ENCODE measurements around the gene DNASE1L1. TPM values are rescaled to one million over a fixed set of nuclear protein-coding genes. Genes with fewer than 3 reads are reported as not detected.

DNASE1L1 gene, protein sequence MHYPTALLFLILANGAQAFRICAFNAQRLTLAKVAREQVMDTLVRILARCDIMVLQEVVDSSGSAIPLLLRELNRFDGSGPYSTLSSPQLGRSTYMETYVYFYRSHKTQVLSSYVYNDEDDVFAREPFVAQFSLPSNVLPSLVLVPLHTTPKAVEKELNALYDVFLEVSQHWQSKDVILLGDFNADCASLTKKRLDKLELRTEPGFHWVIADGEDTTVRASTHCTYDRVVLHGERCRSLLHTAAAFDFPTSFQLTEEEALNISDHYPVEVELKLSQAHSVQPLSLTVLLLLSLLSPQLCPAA
- 19.0 and 28.1 TPM in 2 replicates for total RNA-seq

DNA sequence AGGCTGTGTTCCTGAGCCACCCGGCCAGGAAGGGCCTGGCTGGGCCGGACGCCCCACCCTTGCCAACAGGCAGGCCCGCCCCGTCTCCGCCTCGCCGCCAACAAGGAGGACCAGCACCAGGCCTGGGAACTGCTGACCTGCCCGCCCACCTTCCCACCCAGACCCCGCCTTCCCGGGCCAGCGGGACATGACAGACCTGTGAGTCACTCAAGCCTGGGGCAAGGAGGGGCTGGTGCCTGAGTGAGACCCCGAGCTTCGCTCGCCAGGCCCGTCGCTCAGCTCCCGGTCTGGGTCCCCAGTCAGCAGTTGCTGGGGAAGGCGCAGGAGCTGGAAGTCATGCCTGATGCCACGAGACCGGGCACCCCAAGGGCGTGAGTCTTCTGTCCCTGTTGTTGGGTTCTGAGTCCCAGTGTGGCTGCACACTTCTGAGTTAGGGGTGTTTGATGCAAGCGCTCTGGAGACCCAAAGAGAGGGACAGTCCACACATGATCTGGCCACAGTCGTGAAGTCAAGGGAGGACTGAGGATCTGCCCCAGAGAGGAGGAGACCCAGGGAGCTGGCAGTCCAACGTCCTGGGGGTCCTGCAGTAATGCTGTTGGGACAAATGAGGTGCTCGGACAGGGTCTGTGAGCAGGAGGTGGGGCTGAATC, at the start of gene DNASE1L1:
Gene DNASE1L1, minus strand, starts transcription at position 33 of the 650 bp plus-strand sequence. CDS start 3,686 bp downstream, outside the sequence.

DNA sequence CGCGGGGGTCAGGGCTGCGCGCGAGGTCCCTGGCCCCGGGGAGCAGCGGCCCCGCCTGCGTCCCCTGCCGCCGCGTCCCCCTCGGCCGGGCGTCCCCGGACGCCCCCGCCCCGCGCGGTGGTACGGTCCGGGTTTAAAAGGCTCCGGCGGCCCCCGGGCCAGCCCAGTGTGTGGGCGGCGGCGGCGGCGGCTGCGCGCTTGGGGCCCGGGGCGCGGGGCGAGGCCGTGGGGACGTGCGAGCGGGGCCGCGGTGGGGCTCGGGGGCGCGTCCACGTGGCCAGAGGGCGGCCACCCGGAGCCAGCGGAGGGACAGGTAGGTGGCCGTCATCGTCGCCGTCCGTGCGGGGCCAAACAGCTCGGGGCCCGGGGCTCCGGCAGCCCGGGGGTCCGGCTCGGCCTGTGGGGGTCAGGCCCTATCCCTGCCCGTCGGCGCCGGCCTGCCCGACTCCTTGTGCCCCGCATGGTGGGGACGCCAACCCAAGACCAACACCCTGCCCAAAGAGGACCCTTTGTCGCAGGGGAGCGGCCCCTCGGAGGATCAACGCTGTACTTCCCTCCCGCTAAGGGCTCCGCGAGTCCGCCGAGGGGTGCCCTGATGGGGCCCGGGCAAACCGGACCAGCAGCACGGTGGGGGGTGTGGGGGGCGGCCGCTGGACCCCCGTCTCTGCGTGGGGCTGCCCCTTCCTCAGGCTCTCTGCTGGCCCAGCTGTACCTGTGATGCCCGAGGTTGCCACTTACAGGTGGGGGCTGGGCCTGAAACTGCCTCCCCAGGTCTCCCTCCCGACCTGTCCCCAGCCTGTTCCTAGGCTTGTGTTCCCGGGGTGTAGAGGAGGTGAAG, 49.3 kb upstream of the DNASE1L1 start, which contains the start of gene PLXNA3:
Gene PLXNA3, plus strand, starts transcription at position 166 of the 838 bp plus-strand sequence. CDS start 1,903 bp downstream, outside the sequence.

DNA sequence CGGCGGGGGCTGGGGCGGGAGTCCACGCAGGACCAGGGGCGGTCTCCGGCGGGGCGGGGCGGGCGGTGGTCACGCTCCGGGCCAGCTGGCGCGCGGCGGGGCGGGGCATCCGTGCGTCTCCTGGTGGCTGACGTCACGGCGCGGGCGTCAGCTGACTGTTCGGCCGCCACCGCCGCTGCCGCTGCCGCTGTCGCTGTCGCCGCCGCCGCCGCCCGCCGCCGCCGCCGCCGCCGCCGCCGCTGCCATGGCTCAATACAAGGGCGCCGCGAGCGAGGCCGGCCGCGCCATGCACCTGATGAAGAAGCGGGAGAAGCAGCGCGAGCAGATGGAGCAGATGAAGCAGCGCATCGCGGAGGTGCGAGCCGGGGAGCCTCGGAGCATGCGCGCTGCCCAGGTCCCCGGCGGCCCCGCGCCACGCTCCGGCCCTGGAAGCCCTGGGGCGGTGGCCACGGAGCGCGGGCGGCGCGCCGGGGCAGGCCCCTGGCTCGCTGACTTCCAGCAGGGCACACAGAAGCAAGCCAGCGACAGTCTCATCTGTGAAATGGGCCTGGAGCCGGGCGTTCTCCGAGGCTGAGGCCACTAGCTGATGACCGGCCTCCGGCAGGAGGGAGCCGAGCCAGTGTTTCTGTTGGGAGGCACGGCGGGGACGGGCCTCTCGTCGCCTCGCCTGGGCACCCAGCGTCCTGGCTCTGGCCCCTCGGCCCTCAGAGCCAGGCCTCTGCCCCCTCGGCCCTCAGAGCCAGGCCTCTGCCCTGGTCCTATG, 35.1 kb upstream of the DNASE1L1 start, which contains the start of gene FAM50A:
Gene FAM50A, plus strand, starts transcription at position 150 of the 763 bp plus-strand sequence. Its CDS starts 95 bp downstream, at position 245.

DNA sequence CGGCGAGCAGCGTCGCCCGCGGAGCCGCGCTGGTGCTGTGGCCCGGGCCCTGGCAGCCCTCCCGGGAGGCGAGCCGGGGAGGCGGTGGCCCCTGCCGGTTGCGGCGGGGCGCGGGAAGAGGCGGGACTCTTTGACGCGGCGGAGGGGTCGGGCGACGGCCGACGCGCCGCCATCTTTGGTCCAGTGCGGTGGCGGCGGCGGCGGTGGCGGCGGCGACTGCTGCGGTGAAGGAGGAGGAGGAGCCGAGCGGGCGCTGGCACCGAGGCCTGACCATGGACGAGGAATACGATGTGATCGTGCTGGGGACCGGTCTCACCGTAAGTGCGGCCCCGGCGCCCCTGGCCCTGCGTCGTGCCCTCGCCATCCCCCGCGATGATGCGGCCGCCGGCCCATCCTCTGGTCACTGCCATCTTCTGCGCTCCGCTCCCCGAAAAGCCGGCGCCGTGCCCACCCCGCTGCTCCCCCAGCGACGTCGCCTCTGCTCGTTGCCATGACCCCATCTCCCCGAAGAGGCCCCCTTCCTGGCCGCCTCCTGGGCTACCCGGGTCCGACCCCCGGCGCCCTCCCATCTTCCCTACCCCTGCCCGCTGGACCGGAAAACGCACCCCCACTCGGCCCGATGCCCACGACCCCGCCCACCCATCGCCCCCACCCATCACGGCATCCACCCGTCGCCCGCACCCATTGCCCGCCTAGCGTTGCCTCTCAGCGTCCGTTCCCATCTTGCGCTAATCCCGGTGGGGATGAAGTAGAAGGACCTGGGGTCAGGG, 28.1 kb upstream of the DNASE1L1 start, which contains the start of gene GDI1:
Gene GDI1, plus strand, starts transcription at position 172 of the 770 bp plus-strand sequence. Its CDS starts 101 bp downstream, at position 273.

DNA sequence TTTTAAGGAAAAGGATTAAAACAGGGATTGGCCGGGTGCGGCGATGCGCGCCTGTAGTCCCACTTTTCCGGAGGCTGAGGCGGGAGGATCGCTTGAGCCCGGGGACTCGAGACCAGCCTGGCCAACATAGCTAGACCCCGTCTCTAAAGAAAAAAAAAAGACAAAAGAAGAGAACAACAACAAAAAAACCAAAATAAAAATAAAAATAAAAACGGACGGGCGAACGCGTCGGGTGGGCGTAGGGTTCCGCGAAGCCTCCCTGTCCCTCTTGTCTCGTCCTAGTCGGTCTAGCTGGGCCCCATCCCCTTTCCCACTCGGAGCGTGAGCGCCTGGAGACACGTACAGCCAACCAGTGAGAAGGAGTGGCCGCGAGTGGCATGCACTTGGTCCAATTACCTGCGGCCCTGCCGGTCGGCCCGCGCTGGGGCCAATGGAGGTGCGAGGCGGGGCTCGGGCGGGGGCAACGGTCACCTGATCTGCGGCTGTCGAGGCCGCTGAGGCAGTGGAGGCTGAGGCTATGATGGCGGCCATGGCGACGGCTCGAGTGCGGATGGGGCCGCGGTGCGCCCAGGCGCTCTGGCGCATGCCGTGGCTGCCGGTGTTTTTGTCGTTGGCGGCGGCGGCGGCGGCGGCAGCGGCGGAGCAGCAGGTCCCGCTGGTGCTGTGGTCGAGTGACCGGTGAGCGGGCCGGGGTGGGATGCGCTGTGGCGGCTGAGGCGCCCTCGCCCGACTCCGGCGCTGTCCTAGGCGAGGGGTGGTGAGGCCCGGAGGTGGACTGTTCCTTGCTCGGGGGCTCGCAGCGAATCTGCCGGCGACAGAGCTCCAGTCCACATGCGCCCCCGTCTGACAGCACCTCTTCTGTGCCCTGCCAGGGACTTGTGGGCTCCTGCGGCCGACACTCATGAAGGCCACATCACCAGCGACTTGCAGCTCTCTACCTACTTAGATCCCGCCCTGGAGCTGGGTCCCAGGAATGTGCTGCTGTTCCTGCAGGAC, 19.4 kb upstream of the DNASE1L1 start, which contains the start of gene ATP6AP1:
Gene ATP6AP1, plus strand, starts transcription at position 502 of the 996 bp plus-strand sequence. Its CDS starts 16 bp downstream, at position 518.

DNA sequence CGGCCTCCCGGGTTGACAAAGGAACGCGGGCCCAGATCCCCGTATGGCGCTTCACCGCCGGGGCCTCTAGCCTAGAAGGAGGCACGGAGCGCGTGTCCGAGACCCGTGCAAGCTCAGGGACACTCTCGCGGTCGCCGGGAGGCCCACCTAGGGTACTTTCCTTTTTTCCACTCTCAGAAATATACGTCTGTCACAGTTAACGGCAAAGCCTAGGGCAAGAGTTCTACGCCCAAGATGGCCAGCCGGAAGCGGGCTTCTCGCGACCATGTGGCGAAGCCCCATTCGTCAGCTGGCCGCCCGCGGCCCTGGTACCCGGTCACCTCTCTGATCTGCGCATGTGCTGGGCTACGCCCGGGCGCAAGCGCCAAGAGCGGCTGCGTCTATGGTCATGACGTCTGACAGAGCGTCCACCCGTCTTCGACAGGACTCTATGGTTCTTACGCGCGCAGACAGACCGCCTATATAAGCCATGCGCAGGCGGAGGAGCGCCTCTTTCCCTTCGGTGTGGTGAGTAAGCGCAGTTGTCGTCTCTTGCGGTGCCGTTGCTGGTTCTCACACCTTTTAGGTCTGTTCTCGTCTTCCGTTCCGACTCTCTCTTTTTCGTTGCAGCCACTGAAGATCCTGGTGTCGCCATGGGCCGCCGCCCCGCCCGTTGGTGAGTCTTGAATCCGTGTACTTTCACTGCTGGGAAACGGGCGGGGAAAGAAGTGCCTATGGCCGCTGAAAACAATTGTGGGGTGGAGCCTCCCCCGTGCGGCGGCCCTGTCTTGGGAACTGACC, 11.0 kb downstream of the DNASE1L1 start, which contains the start of gene RPL10:
Gene RPL10, plus strand, starts transcription at position 490 of the 780 bp plus-strand sequence. Its CDS starts 143 bp downstream, at position 633.

DNA sequence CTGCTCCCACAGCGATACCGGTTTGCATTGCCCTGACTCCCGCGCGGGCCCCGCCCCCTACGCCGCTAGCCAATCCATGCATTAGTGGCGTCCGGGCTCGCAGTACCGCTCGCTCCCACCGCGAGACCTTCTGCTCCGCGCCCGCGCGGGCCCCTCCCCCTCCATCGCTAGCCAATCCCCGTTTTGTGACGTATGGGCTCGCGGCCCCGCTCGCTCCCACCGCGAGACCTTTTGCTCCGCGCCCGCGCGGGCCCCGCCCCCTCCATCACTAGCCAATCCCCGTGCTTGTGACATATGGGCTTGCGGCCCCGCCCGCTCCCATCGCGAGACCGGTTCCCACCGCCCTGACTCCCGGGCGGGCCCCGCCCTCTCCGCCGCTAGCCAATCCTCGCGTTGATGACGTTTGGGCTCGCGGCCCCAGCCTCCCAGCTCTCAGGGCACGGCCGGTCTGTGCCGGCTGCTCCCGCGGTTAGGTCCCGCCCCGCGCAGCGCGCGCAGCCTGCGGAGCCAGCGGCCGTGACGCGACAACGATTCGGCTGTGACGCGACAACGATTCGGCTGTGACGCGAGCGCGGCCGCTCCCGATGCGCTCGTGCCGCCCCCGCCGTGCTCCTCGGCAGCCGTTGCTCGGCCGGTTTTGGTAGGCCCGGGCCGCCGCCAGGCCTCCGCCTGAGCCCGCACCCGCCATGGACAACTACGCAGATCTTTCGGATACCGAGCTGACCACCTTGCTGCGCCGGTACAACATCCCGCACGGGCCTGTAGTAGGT, 30.1 kb downstream of the DNASE1L1 start, which contains the start of gene EMD:
Gene EMD, plus strand, starts transcription at position 497 of the 770 bp plus-strand sequence. Its CDS starts 190 bp downstream, at position 687.

DNA sequence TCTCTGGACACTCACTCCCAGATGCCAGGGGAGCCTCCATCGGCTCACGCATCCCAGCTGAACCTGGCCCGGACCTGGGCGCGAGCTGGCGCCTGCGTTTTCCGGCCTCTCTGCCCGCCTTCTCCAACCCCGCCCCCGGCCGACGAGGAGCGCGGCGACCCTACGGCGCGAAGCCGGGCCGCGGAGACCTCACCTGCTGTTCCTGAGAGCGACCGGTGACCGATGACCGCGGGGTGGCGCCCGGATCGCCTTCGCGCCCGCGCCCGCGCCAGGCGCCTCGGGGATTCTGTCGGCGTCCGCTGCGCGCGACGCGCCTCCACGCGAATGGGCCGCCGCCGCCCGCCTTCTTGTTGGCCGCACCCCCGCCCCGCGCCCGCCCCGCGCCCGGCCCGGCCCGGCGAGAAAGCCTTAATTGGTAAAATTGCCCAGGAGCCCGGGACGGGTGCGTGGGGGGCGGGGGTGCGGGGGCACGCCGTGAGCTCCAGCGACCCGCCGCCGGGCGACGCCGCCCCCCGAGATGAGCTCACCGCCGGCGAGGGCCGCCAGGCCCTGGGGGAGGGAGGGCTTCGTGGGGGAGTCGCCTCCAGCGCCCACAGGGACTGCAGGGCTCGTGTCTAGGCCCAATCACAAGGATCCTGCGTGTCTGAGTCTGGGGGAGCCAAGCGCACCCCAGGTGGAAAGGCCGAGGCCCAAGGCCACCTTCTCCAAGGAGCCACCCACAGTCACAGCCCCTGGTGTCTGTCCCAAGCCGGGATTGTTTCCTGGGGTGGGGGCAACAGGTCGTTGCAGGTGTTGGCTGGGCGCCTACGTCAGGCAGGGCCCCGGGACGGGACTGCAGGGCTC, 34.5 kb downstream of the DNASE1L1 start, which contains the start of gene FLNA:
Gene FLNA, minus strand, starts transcription at position 322 of the 843 bp plus-strand sequence. CDS start 3,389 bp downstream, outside the sequence.

Other genes with a start within 250 kb of the DNASE1L1 start
- not detected in 2 replicates for gene OPN1MW, start 226.7 kb downstream of the DNASE1L1 start, total RNA-seq
- gene OPN1MW2, start 189.5 kb downstream of the DNASE1L1 start, total RNA-seq = not detected in 2 replicates
- gene OPN1MW3, start 151.7 kb downstream of the DNASE1L1 start, total RNA-seq = not detected in 2 replicates
- gene TEX28, start 114.1 kb downstream of the DNASE1L1 start, total RNA-seq = not detected in 2 replicates
- gene TKTL1, start 113.5 kb downstream of the DNASE1L1 start, total RNA-seq = not detected in 2 replicates
- gene FLNA, start 34.6 kb downstream of the DNASE1L1 start, total RNA-seq = 1,383 and 1,552 TPM in 2 replicates
- gene EMD, start 30.0 kb downstream of the DNASE1L1 start, total RNA-seq = 62.3 and 71.4 TPM in 2 replicates
- 7,010 and 8,148 TPM in 2 replicates for gene RPL10, start 10.9 kb downstream of the DNASE1L1 start, total RNA-seq
- gene TAFAZZIN, start 2.3 kb upstream of the DNASE1L1 start, total RNA-seq = 33.0 and 41.3 TPM in 2 replicates
- 23.0 and 31.1 TPM in 2 replicates for gene ATP6AP1, start 19.4 kb upstream of the DNASE1L1 start, total RNA-seq
- gene GDI1, start 27.9 kb upstream of the DNASE1L1 start, total RNA-seq = 63.6 and 107 TPM in 2 replicates
- gene FAM50A, start 34.9 kb upstream of the DNASE1L1 start, total RNA-seq = 17.0 and 24.1 TPM in 2 replicates
- 2.2 and 10.8 TPM in 2 replicates for gene PLXNA3, start 49.0 kb upstream of the DNASE1L1 start, total RNA-seq
- 42.2 and 56.3 TPM in 2 replicates for gene LAGE3, start 70.0 kb upstream of the DNASE1L1 start, total RNA-seq
- 59.2 and 60.0 TPM in 2 replicates for gene UBL4A, start 77.4 kb upstream of the DNASE1L1 start, total RNA-seq
- gene SLC10A3, start 81.4 kb upstream of the DNASE1L1 start, total RNA-seq = 38.3 and 39.0 TPM in 2 replicates
- gene FAM3A, start 107.0 kb upstream of the DNASE1L1 start, total RNA-seq = 34.8 and 50.1 TPM in 2 replicates
- 61.3 and 77.4 TPM in 2 replicates for gene G6PD, start 137.6 kb upstream of the DNASE1L1 start, total RNA-seq
- 12.3 and 14.1 TPM in 2 replicates for gene IKBKG, start 138.4 kb upstream of the DNASE1L1 start, total RNA-seq
- not detected in 2 replicates for gene CTAG1A, start 175.9 kb upstream of the DNASE1L1 start, total RNA-seq
- not detected in 2 replicates for gene CTAG1B, start 210.0 kb upstream of the DNASE1L1 start, total RNA-seq
- not detected in 2 replicates for gene CTAG2, start 244.3 kb upstream of the DNASE1L1 start, total RNA-seq

Data from hair follicular keratinocyte (primary cell).